Measurements from ENCODE around the gene CCDC141.

The CCDC141 gene

GRCh38 chr2:178962805-178963433, 87.0 kb downstream of the CCDC141 start:
- DNase-seq, result no peak

GRCh38 chr2:178962152-178962551, 87.8 kb downstream of the CCDC141 start:
- no peak for DNase-seq

- no peak for DNase-seq
Observed at GRCh38 chr2:178954049-178954448, 95.9 kb downstream of the CCDC141 start.

GRCh38 chr2:178951266-178952006, 98.5 kb downstream of the CCDC141 start:
- DNase-seq, result no peak

- no peak for DNase-seq
Observed at GRCh38 chr2:178949584-178949983, 100.4 kb downstream of the CCDC141 start.

- DNase-seq, result no peak
Observed at GRCh38 chr2:178949151-178949550, 100.8 kb downstream of the CCDC141 start.

- DNase-seq, result no peak
Observed at GRCh38 chr2:178947006-178947405, 102.9 kb downstream of the CCDC141 start.

- no peak for DNase-seq
Observed at GRCh38 chr2:178946494-178946893, 103.4 kb downstream of the CCDC141 start.

- no peak for DNase-seq
Observed at GRCh38 chr2:178943745-178944144, 106.2 kb downstream of the CCDC141 start.

GRCh38 chr2:178934571-178934970, 115.4 kb downstream of the CCDC141 start:
- no peak for DNase-seq

GRCh38 chr2:178933493-178933892, 116.4 kb downstream of the CCDC141 start:
- no peak for DNase-seq

- DNase-seq, result no peak
Observed at GRCh38 chr2:178928077-178928476, 121.9 kb downstream of the CCDC141 start.

- DNase-seq, result no peak
Observed at GRCh38 chr2:178927173-178927572, 122.8 kb downstream of the CCDC141 start.

- no peak for DNase-seq
Observed at GRCh38 chr2:178924817-178925216, 125.1 kb downstream of the CCDC141 start.

GRCh38 chr2:178923546-178923945, 126.4 kb downstream of the CCDC141 start:
- no peak for DNase-seq

GRCh38 chr2:178920916-178921513, 128.9 kb downstream of the CCDC141 start:
- no peak for DNase-seq

- DNase-seq, result no peak
Observed at GRCh38 chr2:178917555-178917954, 132.4 kb downstream of the CCDC141 start.

- no peak for DNase-seq
Observed at GRCh38 chr2:178915423-178916173, 134.3 kb downstream of the CCDC141 start.

GRCh38 chr2:178914259-178914849, 135.6 kb downstream of the CCDC141 start:
- DNase-seq, result peak; percentile 94 to 95

- DNase-seq, result peak; percentile 9 to 19
Observed at GRCh38 chr2:178913049-178913441, 136.9 kb downstream of the CCDC141 start.

- DNase-seq, result no peak
Observed at GRCh38 chr2:178912416-178913048, 137.4 kb downstream of the CCDC141 start.

GRCh38 chr2:178911039-178911438, 138.9 kb downstream of the CCDC141 start:
- DNase-seq, result no peak

- no peak for DNase-seq
Observed at GRCh38 chr2:178910005-178910404, 139.9 kb downstream of the CCDC141 start.

Data from Kasumi-1 (cell line).